ENCODE measurements around the gene FLT3.
A peak's percentile ranks its signal among the peaks of the same experiment; 100 is the strongest.
"Not testable (repeated sequence)": the region's sequence is repeated elsewhere in the genome, so short reads cannot be mapped to it uniquely, and the experiment has no call there.

Gene FLT3

DNA sequence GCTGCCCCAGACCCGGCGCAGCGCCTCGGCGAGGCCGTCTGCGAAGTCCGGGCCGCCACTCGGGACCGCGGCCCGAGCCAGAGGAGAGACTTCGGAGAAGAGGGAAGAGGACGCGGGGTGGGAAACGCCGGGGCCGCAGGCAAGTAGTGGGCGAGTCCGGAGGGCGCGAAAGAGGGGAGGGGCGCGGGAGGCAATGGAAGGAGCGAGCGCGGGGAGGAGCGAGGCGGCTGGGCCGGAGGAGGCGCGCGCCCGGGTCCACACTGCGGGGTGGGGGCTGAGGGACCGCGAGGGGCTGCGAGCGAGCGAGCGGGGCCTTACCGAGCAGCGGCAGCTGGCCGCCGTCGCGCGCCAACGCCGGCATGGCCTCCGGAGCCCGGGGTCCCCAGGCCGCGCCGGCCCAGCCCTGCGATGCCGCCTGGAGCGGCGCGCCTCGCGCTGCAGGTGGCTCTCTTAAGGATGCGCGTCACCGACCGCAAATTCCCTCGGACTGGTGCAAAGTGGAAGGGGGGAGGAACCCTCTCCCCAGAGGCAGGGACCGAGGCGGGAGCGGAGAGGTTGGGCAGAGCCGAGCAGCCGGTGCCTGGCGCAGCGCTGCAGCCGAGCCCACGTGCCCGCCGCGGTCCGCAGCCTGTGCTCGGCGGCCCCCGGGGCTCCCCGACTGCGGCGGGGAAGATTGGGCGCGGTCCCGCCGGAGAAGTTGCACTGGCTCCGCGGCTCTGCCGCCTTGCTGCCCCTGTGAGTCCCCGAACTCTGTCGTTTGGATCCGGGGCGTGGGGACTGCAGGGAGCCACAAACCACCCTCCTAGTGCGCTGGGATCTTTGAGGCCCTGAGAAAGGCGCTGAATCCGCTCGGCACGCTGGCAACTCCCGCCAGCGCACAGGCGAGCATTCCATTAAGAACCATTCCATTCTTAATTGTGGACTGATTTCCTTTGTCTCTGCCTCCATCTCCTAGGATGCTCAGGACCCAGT is at the start of gene FLT3:
TSS of gene FLT3 (minus strand) at position 427 of the 972 bp plus-strand sequence. CDS start at position 361, 66 bp downstream.
- peak; percentile 29 for DNase-seq

GRCh38 chr13:28147495-28147894 is 47.1 kb upstream of the FLT3 start:
- no peak for DNase-seq

DNA sequence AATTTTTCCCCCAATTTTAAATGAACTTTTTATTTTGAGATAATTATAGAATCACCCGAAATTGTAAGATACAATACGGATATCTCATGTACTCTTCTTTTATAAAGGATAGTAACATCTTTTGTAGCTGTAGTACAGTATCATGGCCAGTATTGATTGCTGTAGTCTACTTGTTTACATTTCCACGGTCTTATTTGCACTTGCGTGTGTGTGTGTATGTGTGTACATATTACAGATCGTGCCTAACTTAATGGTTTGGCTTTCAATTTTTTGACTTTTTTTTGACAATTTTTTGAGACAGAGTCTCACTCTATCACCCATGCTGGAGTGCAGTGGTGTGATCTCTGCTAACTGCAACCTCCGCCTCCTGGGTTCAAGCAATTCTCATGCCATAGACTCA is 44.7 kb upstream of the FLT3 start:
- no peak for DNase-seq

- not testable (repeated sequence) for DNase-seq
Measured at GRCh38 chr13:28141542-28141941, 41.2 kb upstream of the FLT3 start.

DNA sequence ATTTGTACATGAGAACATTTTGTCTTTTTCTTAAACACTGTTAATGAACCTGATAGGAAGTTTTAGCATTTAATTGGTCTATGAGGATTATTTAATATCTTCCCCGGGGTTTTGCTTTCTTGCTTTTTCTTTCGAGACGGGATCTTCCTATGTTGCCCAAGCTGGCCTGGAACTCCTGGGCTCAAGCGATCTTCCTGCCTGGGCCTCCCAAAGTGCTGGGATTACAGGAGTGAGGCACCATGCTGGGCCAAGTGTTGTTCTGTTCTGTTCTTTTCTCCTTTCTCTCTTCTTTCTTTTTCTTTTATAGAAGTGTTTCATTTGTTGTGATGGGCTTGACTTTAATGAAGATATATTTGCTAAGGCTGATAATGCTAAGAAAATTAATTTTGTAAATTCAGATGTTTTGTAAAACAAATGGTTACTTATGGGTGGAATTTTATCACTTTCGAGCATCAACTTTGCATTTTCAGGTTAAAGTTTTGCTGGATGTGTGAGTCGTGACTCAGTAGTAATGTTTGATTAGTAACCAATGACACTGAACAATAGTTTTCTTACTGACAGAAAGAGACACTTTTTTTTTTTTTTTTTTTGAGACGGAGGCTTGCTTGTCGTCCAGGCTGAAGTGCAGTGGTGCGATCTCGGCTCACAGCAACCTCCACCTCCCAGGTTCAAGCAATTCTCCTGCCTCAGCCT is 40.2 kb upstream of the FLT3 start:
- no peak for DNase-seq

- peak; percentile 35 for DNase-seq
Measured at GRCh38 chr13:28138756-28139470, 38.5 kb upstream of the FLT3 start.

DNA sequence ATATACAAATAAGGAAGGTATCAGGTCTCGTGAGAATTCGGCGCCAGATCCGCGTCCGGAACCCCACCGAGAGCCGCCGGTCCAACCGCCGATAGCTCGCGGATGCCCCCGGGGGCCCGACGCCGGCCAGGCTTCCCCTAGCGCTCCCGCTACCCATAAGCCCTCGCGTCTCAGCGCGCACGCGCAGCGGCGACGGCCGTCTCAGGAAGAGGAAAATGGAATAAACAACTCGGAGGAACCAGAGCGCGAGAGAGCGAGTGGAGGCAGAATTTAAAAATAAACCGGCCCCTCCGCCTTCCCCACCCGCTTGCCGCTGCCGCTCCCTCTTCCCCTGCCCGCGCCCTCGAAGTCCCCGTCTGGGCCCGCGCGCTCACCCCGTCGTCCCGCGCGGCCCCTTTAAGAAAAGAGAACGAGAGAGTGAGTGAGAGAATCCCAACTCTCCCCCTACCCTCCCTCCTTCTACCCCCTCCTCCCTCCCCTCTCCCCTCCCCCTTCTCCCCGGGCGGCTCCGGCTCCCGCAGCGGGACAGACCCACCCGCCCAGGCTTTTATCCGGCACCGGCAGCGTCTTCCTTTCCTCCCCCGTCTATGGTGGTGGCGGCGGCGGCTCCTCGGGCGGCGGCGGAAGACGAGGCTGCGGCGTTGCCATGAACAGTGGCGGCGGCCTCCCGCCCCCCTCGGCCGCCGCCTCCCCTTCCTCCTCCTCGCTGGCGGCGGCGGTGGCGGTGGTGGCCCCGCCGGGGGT is 37.8 kb upstream of the FLT3 start, which contains the start of gene PAN3:
TSS of gene PAN3 (plus strand) at position 534 of the 744 bp plus-strand sequence. CDS start at position 647, 113 bp downstream.
- DNase-seq: peak; percentile 84

GRCh38 chr13:28137596-28137995 is 37.2 kb upstream of the FLT3 start:
- DNase-seq: peak; percentile 27

DNA sequence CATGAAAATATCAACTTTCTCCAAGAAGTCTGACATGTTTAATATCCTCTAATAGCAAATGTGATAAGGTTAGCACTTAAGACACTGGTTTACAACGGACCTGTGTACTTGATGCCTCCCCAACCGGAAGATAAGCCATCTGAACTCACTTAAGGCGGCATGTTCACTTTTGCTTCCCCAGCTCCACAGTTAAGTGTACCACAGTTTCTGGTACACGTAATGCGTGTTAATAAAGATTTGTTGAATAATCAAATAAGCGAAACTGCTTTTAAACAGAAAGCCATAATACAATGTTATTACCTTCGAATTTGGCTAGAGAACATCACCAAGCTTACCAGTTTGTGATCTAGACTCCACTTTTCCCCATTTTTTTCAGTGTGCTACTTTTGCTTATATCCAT is 36.5 kb upstream of the FLT3 start:
- no peak for DNase-seq

DNA sequence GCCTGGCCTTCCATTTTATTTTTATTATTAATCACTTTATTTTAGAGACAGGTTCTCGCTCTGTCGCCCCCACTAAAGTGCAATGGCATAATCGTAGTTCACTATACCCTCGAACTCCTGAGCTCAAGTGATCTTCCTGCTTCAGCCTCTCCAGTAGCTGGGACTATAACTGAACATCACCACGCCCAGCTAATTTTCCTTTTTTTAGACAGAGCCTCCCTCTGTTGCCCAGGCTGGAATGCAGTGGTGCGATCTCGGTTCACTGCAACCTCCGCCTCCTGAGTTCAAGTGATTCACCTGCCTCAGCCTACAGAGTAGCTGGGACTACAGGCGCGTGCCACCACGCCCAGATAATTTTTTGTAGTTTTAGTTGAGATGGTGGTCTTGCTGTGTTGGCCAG is 31.3 kb upstream of the FLT3 start:
- DNase-seq: no peak

DNA sequence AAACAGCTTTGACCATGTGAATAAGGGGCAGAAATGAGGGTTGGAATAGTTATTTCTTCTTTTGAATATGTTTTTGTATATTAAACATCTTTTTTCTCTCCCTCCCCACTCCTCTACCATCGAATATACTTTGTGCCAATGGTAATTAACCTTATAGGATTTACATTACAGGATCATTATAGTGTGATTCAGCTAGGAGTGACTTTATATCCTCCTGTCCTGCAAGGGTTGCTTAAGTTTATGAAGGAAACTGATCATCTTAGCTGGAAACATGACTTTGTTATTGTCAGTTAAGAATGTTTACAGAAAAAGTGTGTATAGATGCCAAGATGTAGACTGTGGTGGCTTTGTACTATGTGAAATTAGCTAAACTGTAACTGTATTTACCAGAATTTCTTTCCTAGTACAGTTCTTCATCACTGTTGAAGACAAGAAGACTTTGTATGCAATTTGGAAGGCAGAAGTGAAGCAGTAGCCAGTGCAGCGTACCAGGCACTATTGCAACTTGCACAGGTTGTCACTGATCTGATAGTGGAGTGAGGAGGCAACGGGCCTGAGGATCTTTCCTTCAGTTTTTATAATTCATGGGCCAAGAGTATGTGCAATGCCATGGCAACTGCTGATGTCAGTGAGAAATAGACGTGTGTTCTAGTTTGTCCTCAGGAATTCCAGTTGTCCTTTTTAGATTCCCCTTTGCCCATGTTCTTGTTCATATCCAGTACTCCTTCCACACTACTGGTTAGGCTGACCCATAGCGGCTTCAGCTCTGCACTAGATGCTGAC is 29.7 kb upstream of the FLT3 start:
- DNase-seq: no peak

- DNase-seq: no peak
Measured at GRCh38 chr13:28128926-28129325, 28.6 kb upstream of the FLT3 start.

GRCh38 chr13:28128030-28128429 is 27.7 kb upstream of the FLT3 start:
- no peak for DNase-seq

DNA sequence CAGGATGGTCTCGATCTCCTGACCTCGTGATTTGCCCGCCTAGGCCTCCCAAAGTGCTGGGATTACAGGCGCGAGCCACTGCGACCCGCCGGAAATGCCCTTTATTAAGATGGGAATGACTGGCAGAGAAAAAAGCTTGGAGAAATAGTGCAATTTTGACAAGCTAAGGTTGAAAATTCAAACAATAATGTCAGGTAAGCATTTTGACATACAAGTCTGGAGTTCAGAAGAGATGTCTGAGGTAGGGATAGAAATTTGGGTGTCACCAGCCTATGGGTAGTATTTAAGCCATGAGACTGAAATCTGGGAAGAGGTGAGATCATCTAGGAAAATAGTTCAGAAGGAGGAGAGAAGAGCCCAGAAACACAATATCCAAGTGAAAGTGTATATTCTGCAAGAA is 20.8 kb upstream of the FLT3 start:
- DNase-seq: no peak

DNA sequence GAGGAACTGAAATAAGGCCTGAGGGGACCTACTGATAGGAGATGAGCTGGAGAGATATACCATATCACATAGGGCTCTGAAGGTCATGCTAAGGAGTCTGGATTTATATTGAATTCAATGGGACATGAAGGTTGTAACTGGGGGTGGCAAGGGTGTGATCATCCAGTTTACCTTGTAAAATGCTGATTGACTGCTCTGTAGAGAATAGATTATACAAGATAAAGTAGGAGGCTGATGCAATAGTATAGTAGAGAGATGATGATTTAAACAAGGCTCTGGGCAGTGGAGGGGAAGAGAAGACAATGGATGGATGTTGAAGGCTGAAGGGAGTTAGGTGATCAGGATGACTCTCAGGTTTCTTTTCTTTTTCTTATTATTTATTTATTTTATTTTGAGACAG is 19.9 kb upstream of the FLT3 start:
- no peak for DNase-seq

DNA sequence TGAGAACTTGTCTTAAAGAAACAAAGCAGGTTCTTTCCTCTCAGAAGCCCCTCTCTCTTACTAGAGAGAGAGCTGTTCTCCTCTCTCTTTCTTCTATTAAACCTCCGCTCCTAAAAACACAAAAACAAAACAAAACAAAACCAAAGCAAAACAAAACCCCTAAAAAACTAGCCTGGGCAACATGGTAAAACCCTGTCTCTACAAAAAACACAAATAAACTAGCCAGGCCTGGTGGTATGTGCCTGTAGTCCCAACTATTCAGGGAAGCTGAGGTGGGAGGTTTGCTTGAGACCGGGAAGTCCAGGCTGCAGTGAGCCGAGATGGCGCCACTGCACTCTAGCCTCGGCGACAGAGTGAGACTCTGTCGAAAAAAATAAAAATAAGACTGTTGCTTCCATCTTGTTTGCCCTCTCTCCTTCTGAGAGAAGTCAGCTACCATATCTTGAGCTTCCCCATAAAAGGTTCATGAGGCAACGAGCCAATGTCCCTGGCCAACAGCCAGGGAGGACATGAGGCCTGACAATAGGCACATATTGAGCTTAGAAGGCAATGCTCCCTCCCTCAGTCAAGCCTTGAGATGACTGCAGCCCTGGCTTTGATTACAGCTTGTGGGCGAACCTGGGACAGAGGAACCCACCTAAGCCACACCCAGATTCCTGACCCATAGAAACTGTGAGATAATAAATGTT is 17.5 kb upstream of the FLT3 start:
- DNase-seq: peak; percentile 2

GRCh38 chr13:28116736-28117135 is 16.4 kb upstream of the FLT3 start:
- no peak for DNase-seq

DNA sequence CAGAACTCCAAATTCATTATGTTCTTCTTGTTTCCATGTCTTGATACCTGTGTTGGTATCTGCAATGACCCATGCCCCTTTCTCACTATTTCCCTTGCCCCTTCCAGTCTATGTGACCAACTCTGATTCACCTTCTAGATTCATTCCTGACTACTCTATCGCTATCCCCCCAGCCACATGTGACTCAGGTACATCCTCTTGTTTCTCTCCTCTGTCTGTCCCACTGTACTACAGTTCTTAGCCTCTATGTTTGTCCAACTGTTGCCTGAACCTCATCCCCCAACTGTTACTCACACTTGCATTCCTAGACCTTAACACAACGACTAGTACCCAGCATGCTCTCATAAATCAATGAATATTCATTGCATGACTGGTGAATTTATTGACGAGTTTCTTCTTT is 10.0 kb upstream of the FLT3 start:
- no peak for DNase-seq

- no peak for DNase-seq
Measured at GRCh38 chr13:28106976-28107375, 6.6 kb upstream of the FLT3 start.

DNA sequence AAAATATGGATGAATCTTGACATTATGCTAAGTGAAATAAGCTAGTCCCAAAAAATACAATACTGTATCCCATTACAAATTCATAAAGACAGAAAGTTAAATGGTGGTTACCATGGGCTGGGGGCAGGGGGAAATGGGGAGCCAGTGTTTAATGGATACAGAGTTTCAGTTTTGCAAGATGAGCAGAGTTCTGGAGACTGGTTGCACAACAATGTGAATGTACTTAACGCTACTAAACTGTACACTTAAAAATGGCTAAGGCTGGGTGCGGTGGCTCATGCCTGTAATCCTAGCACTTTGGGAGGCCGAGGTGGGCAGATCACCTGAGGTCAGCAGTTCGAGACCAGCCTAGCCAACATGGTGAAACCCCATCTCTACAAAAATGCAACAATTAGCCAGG is 1.5 kb upstream of the FLT3 start:
- not testable (repeated sequence) for DNase-seq

All from NCI-H345 (cell line).